SKM-1 treated with dmso at 0.1 percent for 144 hours (cell line): ENCODE measurements around the gene IFNLR1.

Experiments
- DNase-seq: peaks from one replicate; lab custom pipeline; 2025; ENCODE audit not compliant: unreplicated experiment; lab: John Stamatoyannopoulos, UW

Gene IFNLR1

GRCh38 chr1:24150234-24151174 lies 36.6 kb downstream of the IFNLR1 start:
- DNase-seq = peak; percentile 25

GRCh38 chr1:24149866-24150233 lies 37.2 kb downstream of the IFNLR1 start:
- no peak for DNase-seq

GRCh38 chr1:24147816-24148215 lies 39.3 kb downstream of the IFNLR1 start:
- DNase-seq = no peak

- no peak for DNase-seq
Observed at GRCh38 chr1:24147194-24147593, 39.9 kb downstream of the IFNLR1 start.

GRCh38 chr1:24142546-24143534 lies 44.2 kb downstream of the IFNLR1 start, which contains the start of gene IL22RA1:
Gene IL22RA1, minus strand, starts transcription at chr1:24143140. Its CDS starts 58 bp downstream, at chr1:24143082.
- no peak for DNase-seq

- no peak for DNase-seq
Observed at GRCh38 chr1:24141311-24141997, 45.6 kb downstream of the IFNLR1 start.

- no peak for DNase-seq
Observed at GRCh38 chr1:24140741-24141181, 46.3 kb downstream of the IFNLR1 start.

GRCh38 chr1:24139841-24140425 lies 47.2 kb downstream of the IFNLR1 start:
- DNase-seq = no peak

- DNase-seq = no peak
Observed at GRCh38 chr1:24139222-24139489, 47.9 kb downstream of the IFNLR1 start.

GRCh38 chr1:24138476-24139221 lies 48.4 kb downstream of the IFNLR1 start:
- no peak for DNase-seq

GRCh38 chr1:24136956-24137539 lies 50.0 kb downstream of the IFNLR1 start:
- DNase-seq = no peak

- no peak for DNase-seq
Observed at GRCh38 chr1:24134376-24134775, 52.7 kb downstream of the IFNLR1 start.

- DNase-seq = no peak
Observed at GRCh38 chr1:24133819-24134218, 53.3 kb downstream of the IFNLR1 start.

GRCh38 chr1:24130385-24130784 lies 56.7 kb downstream of the IFNLR1 start:
- DNase-seq = no peak

- DNase-seq = no peak
Observed at GRCh38 chr1:24127801-24128363, 59.2 kb downstream of the IFNLR1 start.

- no peak for DNase-seq
Observed at GRCh38 chr1:24127134-24127800, 59.8 kb downstream of the IFNLR1 start.

- no peak for DNase-seq
Observed at GRCh38 chr1:24126672-24127023, 60.4 kb downstream of the IFNLR1 start.

- no peak for DNase-seq
Observed at GRCh38 chr1:24126018-24126671, 60.9 kb downstream of the IFNLR1 start.
